NB4 (cell line): Measurements from ENCODE around the gene ATG5.

Experiments used
- DNase-seq: peaks from one replicate; pipeline ENCODE4 v3.0.0; 2010; ENCODE audit warnings: low read depth
- H3K4me3 ChIP-seq: one replicate; pipeline ENCODE4 v1.5.1; 2011; ENCODE audit warnings: mild to moderate bottlenecking, low read depth, low read length, moderate library complexity
- MAX ChIP-seq: IDR thresholded peaks from 2 replicates; pipeline ENCODE4 v1.6.1; 2011; ENCODE audit warnings: low read depth, low read length
- MYC ChIP-seq: IDR thresholded peaks from 2 replicates; pipeline ENCODE4 v1.6.1; 2011; ENCODE audit warnings: low read depth, low read length
- POLR2A ChIP-seq: IDR thresholded peaks from 2 replicates; pipeline ENCODE4 v1.6.1; 2011; ENCODE audit warnings: mild to moderate bottlenecking; ENCODE audit not compliant: insufficient read length; ENCODE audit errors: extremely low read depth
- TF ChIP-seq, protein P1 (sequence below): IDR thresholded peaks from one replicate; pipeline ENCODE4 v1.5.1; 2012; ENCODE audit warnings: low read depth, low read length

The ATG5 gene

GRCh38 chr6:106287215-106287614, 38.3 kb downstream of the ATG5 start:
- no peak for DNase-seq
- H3K4me3 ChIP-seq = no peak overlapping the region
- TF ChIP-seq MAX = no peak
- no peak for TF ChIP-seq POLR2A
- TF ChIP-seq, protein P1, sequence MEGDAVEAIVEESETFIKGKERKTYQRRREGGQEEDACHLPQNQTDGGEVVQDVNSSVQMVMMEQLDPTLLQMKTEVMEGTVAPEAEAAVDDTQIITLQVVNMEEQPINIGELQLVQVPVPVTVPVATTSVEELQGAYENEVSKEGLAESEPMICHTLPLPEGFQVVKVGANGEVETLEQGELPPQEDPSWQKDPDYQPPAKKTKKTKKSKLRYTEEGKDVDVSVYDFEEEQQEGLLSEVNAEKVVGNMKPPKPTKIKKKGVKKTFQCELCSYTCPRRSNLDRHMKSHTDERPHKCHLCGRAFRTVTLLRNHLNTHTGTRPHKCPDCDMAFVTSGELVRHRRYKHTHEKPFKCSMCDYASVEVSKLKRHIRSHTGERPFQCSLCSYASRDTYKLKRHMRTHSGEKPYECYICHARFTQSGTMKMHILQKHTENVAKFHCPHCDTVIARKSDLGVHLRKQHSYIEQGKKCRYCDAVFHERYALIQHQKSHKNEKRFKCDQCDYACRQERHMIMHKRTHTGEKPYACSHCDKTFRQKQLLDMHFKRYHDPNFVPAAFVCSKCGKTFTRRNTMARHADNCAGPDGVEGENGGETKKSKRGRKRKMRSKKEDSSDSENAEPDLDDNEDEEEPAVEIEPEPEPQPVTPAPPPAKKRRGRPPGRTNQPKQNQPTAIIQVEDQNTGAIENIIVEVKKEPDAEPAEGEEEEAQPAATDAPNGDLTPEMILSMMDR = no peak
- TF ChIP-seq MYC = no peak

DNA sequence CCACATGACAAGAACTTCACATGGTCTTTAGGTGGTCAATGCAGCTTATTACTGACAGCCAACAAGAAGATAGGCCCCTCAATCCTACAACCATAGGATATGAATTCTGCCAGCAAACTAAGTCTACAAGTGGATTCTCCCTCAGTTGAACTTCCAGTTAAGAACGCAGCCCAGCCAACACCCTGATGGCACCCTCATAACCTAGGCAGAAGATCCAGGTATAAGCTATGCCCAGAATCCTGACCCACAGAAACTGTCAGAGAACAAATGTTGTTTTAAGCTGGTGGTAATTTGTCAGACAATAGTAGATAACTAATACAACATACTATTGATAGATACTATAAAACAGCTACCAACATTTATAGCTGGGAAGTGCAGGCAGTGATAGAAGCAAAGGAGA, 38.8 kb downstream of the ATG5 start:
- TF ChIP-seq MYC (no peak), POLR2A (no peak), MAX (no peak)
- TF ChIP-seq, protein P1 = no peak

GRCh38 chr6:106283481-106283880, 42.1 kb downstream of the ATG5 start:
- DNase-seq = no peak

More for the DNA sequence above, 38.8 kb downstream of the ATG5 start:
- H3K4me3 ChIP-seq = no peak overlapping the region
- DNase-seq = no peak

DNA sequence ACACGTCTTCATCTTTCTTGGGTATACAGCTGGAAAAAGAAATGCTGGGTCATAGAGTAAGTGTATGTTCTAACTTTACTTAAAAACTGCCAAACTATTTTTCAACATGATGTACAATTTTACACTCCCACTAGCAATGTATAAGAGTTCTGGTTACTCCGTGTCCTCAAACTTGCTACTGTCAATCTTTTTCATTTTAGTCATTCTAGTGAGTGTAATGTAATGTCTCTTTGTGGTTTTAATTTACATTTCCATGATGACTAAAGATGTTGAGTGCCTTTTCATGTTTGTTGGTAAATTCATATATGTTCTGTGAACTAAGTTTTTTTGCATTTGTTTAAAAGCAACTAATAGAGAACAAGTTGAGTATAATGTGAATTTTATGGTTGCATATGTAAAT, 43.9 kb downstream of the ATG5 start:
- H3K4me3 ChIP-seq = no peak overlapping the region
- TF ChIP-seq, protein P1 = no peak
- TF ChIP-seq MYC = no peak
- TF ChIP-seq POLR2A = no peak
- no peak for TF ChIP-seq MAX
- no peak for DNase-seq

More at GRCh38 chr6:106283481-106283880, 42.1 kb downstream of the ATG5 start:
- TF ChIP-seq MYC (no peak), MAX (no peak), POLR2A (no peak)
- TF ChIP-seq, protein P1 = no peak
- H3K4me3 ChIP-seq = no peak overlapping the region

GRCh38 chr6:106281088-106281487, 44.5 kb downstream of the ATG5 start:
- DNase-seq = no peak
- no peak overlapping the region for H3K4me3 ChIP-seq
- TF ChIP-seq MAX (no peak), POLR2A (no peak), MYC (no peak)
- TF ChIP-seq, protein P1 = no peak

DNA sequence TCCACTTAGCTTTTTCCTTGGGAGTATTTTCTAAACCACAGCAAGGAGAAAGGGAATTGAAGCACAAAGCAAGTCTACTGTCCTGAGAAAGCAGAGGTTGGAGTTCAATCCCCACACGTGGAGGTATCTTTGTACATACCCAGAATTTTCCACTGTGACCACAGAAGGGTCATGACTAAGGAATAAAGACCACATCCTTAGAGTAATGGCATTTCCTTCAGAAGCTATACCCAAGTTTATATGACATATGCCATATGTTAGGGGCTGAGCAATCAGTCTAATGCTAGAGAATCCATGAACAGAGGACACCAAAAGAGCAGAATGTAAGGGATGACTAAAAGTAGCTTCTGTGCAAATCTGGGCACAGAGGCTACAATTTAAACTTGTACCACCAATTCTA, 46.4 kb downstream of the ATG5 start:
- peak; percentile 12 for DNase-seq
- no peak overlapping the region for H3K4me3 ChIP-seq
- TF ChIP-seq MYC (no peak), POLR2A (no peak), MAX (no peak)
- TF ChIP-seq, protein P1 = no peak
